ENCODE measurements around the gene LRCH3. TPM values are rescaled to one million over a fixed set of nuclear protein-coding genes. Genes with fewer than 3 reads are reported as not detected.
A peak's percentile ranks its signal among the peaks of the same experiment; 100 is the strongest.

LRCH3 gene
- total RNA-seq, 4 donors from 2014 or later: 47.3 to 74.1 (median 70.6) TPM

DNA sequence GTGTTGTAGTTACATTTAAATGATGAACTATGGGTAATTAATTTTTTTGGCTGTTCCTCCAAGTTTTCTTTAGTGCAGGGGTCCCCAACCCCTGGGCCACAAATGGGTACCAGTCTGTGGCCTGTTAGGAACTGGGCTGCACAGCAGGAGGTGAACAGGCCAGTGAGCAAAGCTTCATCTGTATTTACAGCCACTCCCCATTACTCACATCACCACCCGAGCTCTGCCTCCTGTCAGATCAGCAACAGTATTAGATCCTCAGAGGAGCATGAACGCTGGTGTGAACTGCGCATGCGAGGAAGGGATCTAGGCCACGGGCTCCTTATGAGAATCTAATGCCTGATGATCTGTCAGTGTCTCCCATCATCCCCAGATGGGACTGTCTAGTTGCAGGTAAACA is 83.0 kb downstream of the LRCH3 start:
- Histone ChIP-seq H3K27me3 (no peaks in the 10 kb centered on the region), H3K27ac (no peak overlapping the region), H3K4me3 (no peak overlapping the region), H3K9me3 (no peaks in the 10 kb centered on the region), H3K4me1 (no peaks in the 10 kb centered on the region), H3K36me3 (peaks cover 0 to 93% (median 0%) of the 10 kb centered on the region in 3 donors)
- no peak for TF ChIP-seq POLR2A (IDR thresholded peaks at IDR 0.05)
- no peak for TF ChIP-seq CTCF (IDR thresholded peaks at IDR 0.05)
- no peak for TF ChIP-seq EP300 (IDR thresholded peaks at IDR 0.05)
- no peak for DNase-seq (ENCODE audit: low spot score in 2 of 2)
- WGBS, 2 donors: 89 to 90% methylated on average over 5 of the region's 5 CpGs

- Histone ChIP-seq H3K4me3 (no peak overlapping the region), H3K4me1 (no peaks in the 10 kb centered on the region), H3K9me3 (no peaks in the 10 kb centered on the region), H3K36me3 (peaks cover 0 to 93% (median 0%) of the 10 kb centered on the region in 3 donors), H3K27me3 (no peaks in the 10 kb centered on the region), H3K27ac (no peak overlapping the region)
- TF ChIP-seq EP300 (IDR thresholded peaks at IDR 0.05) (no peak), CTCF (IDR thresholded peaks at IDR 0.05) (no peak), POLR2A (IDR thresholded peaks at IDR 0.05) (no peak)
- WGBS, 2 donors: 71 to 76% methylated on average over 6 of the region's 6 CpGs
- no peak for DNase-seq (ENCODE audit: low spot score in 2 of 2)
Measured at GRCh38 chr3:197874653-197875052, 83.6 kb downstream of the LRCH3 start.

DNA sequence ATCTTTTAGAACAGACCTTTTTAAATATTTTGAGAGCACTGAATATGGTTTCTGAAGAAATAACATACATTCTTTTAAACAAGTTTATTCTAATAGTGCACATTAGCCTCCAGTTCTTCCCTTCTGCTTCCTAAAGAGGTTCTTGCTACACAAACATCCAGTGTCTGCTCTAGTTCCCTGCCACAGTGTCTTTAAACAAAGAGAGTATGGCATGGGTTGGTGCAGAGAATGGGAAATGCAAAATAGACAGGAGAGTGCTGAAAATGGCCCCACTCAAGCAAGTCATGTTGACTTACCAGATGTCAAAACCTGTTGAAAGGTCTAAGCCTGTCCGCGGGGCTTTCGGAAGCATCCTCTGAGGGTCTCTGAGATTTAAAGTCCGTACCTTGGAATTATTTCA is 86.8 kb downstream of the LRCH3 start:
- 97 to 98% methylated on average over 4 of the region's 4 CpGs for WGBS, 2 donors
- Histone ChIP-seq H3K27ac (no peak overlapping the region), H3K9me3 (no peaks in the 10 kb centered on the region), H3K36me3 (peaks cover 0 to 68% (median 0%) of the 10 kb centered on the region in 3 donors), H3K27me3 (no peaks in the 10 kb centered on the region), H3K4me3 (no peak overlapping the region), H3K4me1 (peaks cover 0 to 13% (median 6%) of the 10 kb centered on the region in 4 donors)
- TF ChIP-seq POLR2A (IDR thresholded peaks at IDR 0.05): no peak
- no peak for TF ChIP-seq EP300 (IDR thresholded peaks at IDR 0.05)
- no peak for TF ChIP-seq CTCF (IDR thresholded peaks at IDR 0.05)
- DNase-seq (ENCODE audit: low spot score in 2 of 2): no peak

DNA sequence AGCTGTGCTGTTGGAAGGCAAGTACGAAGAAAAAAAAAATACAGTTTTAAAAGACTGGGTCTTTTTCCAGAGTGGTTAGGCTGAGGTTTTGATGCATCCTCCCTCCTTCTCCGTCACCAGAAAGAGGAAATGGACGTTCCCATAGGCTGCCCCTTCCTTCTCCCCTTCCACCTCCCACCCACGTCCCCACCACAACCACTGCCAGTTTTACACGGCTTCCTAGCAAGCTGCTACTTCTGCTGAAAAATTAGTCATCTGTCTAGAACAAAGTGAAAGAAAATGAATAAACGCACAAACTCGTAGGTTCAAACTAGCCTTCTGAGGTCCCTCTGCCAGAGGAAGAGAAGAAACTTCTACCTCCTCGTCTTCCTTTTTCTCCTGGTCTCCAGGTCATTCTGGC is 87.4 kb downstream of the LRCH3 start:
- H3K36me3 ChIP-seq: peaks cover 0 to 64% (median 0%) of the 10 kb centered on the region in 3 donors
- no peak overlapping the region for H3K27ac ChIP-seq
- H3K4me1 ChIP-seq: peaks cover 0 to 13% (median 6%) of the 10 kb centered on the region in 4 donors
- 65 to 70% methylated on average over 8 of the region's 8 CpGs for WGBS, 2 donors
- TF ChIP-seq EP300 (IDR thresholded peaks at IDR 0.05): no peak
- TF ChIP-seq CTCF (IDR thresholded peaks at IDR 0.05): no peak
- TF ChIP-seq POLR2A (IDR thresholded peaks at IDR 0.05): no peak
- no peaks in the 10 kb centered on the region for H3K27me3 ChIP-seq
- H3K9me3 ChIP-seq: no peaks in the 10 kb centered on the region
- no peak overlapping the region for H3K4me3 ChIP-seq
- DNase-seq (ENCODE audit: low spot score in 2 of 2): no peak

- no peaks in the 10 kb centered on the region for H3K27me3 ChIP-seq
- no peaks in the 10 kb centered on the region for H3K9me3 ChIP-seq
- peaks cover 0 to 13% (median 6%) of the 10 kb centered on the region in 4 donors for H3K4me1 ChIP-seq
- 44 to 47% methylated on average over 17 of the region's 17 CpGs for WGBS, 2 donors
- peaks cover 0 to 64% (median 0%) of the 10 kb centered on the region in 3 donors for H3K36me3 ChIP-seq
- H3K27ac ChIP-seq: peak overlapping the region in 3 of 4 donors; percentile 1 to 73 (median 46)
- no peak overlapping the region for H3K4me3 ChIP-seq
- TF ChIP-seq CTCF (IDR thresholded peaks at IDR 0.05) (no peak), EP300 (IDR thresholded peaks at IDR 0.05) (no peak), POLR2A (IDR thresholded peaks at IDR 0.05) (no peak)
- DNase-seq (ENCODE audit: low spot score in 2 of 2): no peak
Measured at GRCh38 chr3:197880491-197881269, 89.6 kb downstream of the LRCH3 start.

Data from tibial nerve (tissue), 4 donors.